ENCODE measurements around the gene ST3GAL5. TPM values are rescaled to one million over a fixed set of nuclear protein-coding genes. Genes with fewer than 3 reads are reported as not detected.

The ST3GAL5 gene
- total and polyA plus RNA-seq, 4 experiments from 2014 or later = 8.0 to 41.7 (median 25.2) TPM

GRCh38 chr2:85925216-85925671 lies 36.5 kb upstream of the ST3GAL5 start:
- Histone ChIP-seq H3K27me3 (ENCODE audit: insufficient read depth, low read length) (no peaks in the 10 kb centered on the region), H3K27ac (ENCODE audit: low read depth, low read length) (no peak overlapping the region), H3K4me3 (ENCODE audit: low read length in 2 of 2) (no peak overlapping the region), H3K4me1 (ENCODE audit: insufficient read depth, low read length) (peaks cover 7% of the 10 kb centered on the region), H3K9me3 (ENCODE audit: control insufficient read depth in 1 of 2, low read length in 2 of 2) (no peaks in the 10 kb centered on the region), H3K36me3 (ENCODE audit: insufficient read depth, low read length) (no peaks in the 10 kb centered on the region)
- H3K27me3 Mint-ChIP-seq = peaks cover 0 to 4% of the 10 kb centered on the region in 2 donors
- no peak overlapping the region for H3K4me3 Mint-ChIP-seq
- H3K4me1 Mint-ChIP-seq = peaks cover 9 to 16% (median 12%) of the 10 kb centered on the region in 4 donors
- no peaks in the 10 kb centered on the region for H3K9me3 Mint-ChIP-seq
- no peak for DNase-seq
- no peaks in the 10 kb centered on the region for H3K36me3 Mint-ChIP-seq
- ChIA-PET POLR2A (ENCODE audit: partially characterized antibody) (interaction anchor here (0.6 kb wide), 1 partner anchor 114 kb away, joined by 3 read pairs; no protein-coding TSS in a partner anchor), CTCF (ENCODE audit: partially characterized antibody) (no interaction called here)
- intact Hi-C loops (cut with micrococcal nuclease) = no loop called here
- peak overlapping the region in 1 of 7 donors; percentile 1 for H3K27ac Mint-ChIP-seq

- Histone ChIP-seq H3K4me3 (ENCODE audit: low read length in 2 of 2) (no peak overlapping the region), H3K27ac (ENCODE audit: low read depth, low read length) (no peak overlapping the region), H3K4me1 (ENCODE audit: insufficient read depth, low read length) (peaks cover 7% of the 10 kb centered on the region), H3K36me3 (ENCODE audit: insufficient read depth, low read length) (no peaks in the 10 kb centered on the region), H3K9me3 (ENCODE audit: control insufficient read depth in 1 of 2, low read length in 2 of 2) (no peaks in the 10 kb centered on the region), H3K27me3 (ENCODE audit: insufficient read depth, low read length) (no peaks in the 10 kb centered on the region)
- H3K36me3 Mint-ChIP-seq = no peaks in the 10 kb centered on the region
- H3K27me3 Mint-ChIP-seq = peaks cover 0 to 4% of the 10 kb centered on the region in 2 donors
- DNase-seq = no peak
- POLR2A ChIA-PET (ENCODE audit: partially characterized antibody) = no interaction called here
- peaks cover 7 to 16% (median 12%) of the 10 kb centered on the region in 4 donors for H3K4me1 Mint-ChIP-seq
- H3K9me3 Mint-ChIP-seq = no peaks in the 10 kb centered on the region
- H3K27ac Mint-ChIP-seq = no peak overlapping the region
- intact Hi-C loops (cut with micrococcal nuclease) = no loop called here
- CTCF ChIA-PET (ENCODE audit: partially characterized antibody) = no interaction called here
- H3K4me3 Mint-ChIP-seq = no peak overlapping the region
Observed at GRCh38 chr2:85924522-85924921, 35.7 kb upstream of the ST3GAL5 start.

GRCh38 chr2:85922199-85922598 lies 33.4 kb upstream of the ST3GAL5 start:
- H3K27ac ChIP-seq (ENCODE audit: low read depth, low read length) = no peak overlapping the region
- H3K9me3 Mint-ChIP-seq = no peaks in the 10 kb centered on the region
- H3K4me3 ChIP-seq (ENCODE audit: low read length in 2 of 2) = no peak overlapping the region
- intact Hi-C loops (cut with micrococcal nuclease) = no loop called here
- H3K9me3 ChIP-seq (ENCODE audit: control insufficient read depth in 1 of 2, low read length in 2 of 2) = no peaks in the 10 kb centered on the region
- no peak overlapping the region for H3K4me3 Mint-ChIP-seq
- CTCF ChIA-PET (ENCODE audit: partially characterized antibody) = interaction anchor here (1.0 to 2.9 kb wide), 3 partner anchors 77 to 114 kb away, joined by 3 to 12 read pairs (median 3); no protein-coding TSS in a partner anchor
- no peaks in the 10 kb centered on the region for H3K36me3 ChIP-seq (ENCODE audit: insufficient read depth, low read length)
- DNase-seq = no peak
- POLR2A ChIA-PET (ENCODE audit: partially characterized antibody) = no interaction called here
- no peaks in the 10 kb centered on the region for H3K36me3 Mint-ChIP-seq
- peak overlapping the region in 1 of 7 donors; percentile 36 for H3K27ac Mint-ChIP-seq
- H3K4me1 Mint-ChIP-seq = peaks cover 3 to 9% (median 7%) of the 10 kb centered on the region in 4 donors
- peaks cover 0 to 4% of the 10 kb centered on the region in 2 donors for H3K27me3 Mint-ChIP-seq
- peaks cover 7% of the 10 kb centered on the region for H3K4me1 ChIP-seq (ENCODE audit: insufficient read depth, low read length)
- H3K27me3 ChIP-seq (ENCODE audit: insufficient read depth, low read length) = no peaks in the 10 kb centered on the region

- no peak for DNase-seq
- H3K4me1 ChIP-seq (ENCODE audit: insufficient read depth, low read length) = peaks cover 7% of the 10 kb centered on the region
- H3K27me3 Mint-ChIP-seq = peaks cover 0 to 4% of the 10 kb centered on the region in 2 donors
- no peak overlapping the region for H3K4me3 ChIP-seq (ENCODE audit: low read length in 2 of 2)
- H3K4me1 Mint-ChIP-seq = peaks cover 3 to 9% (median 7%) of the 10 kb centered on the region in 4 donors
- H3K27me3 ChIP-seq (ENCODE audit: insufficient read depth, low read length) = no peaks in the 10 kb centered on the region
- intact Hi-C loops (cut with micrococcal nuclease) = no loop called here
- H3K4me3 Mint-ChIP-seq = no peak overlapping the region
- no peaks in the 10 kb centered on the region for H3K9me3 ChIP-seq (ENCODE audit: control insufficient read depth in 1 of 2, low read length in 2 of 2)
- H3K27ac ChIP-seq (ENCODE audit: low read depth, low read length) = no peak overlapping the region
- no peaks in the 10 kb centered on the region for H3K36me3 Mint-ChIP-seq
- no peaks in the 10 kb centered on the region for H3K36me3 ChIP-seq (ENCODE audit: insufficient read depth, low read length)
- ChIA-PET POLR2A (ENCODE audit: partially characterized antibody) (interaction anchor here (0.6 kb wide), 1 partner anchor 115 kb away, joined by 3 read pairs; no protein-coding TSS in a partner anchor), CTCF (ENCODE audit: partially characterized antibody) (interaction anchor here (1.0 to 2.9 kb wide), 3 partner anchors 78 to 114 kb away, joined by 3 to 12 read pairs (median 3); no protein-coding TSS in a partner anchor)
- H3K9me3 Mint-ChIP-seq = no peaks in the 10 kb centered on the region
- H3K27ac Mint-ChIP-seq = peak overlapping the region in 1 of 7 donors; percentile 36
Observed at GRCh38 chr2:85921659-85922058, 32.9 kb upstream of the ST3GAL5 start.

GRCh38 chr2:85920810-85921545 lies 32.2 kb upstream of the ST3GAL5 start:
- Mint-ChIP-seq H3K4me3 (no peak overlapping the region), H3K27ac (no peak overlapping the region), H3K27me3 (peaks cover 0 to 4% of the 10 kb centered on the region in 2 donors), H3K9me3 (no peaks in the 10 kb centered on the region), H3K36me3 (no peaks in the 10 kb centered on the region), H3K4me1 (peaks cover 3 to 8% (median 7%) of the 10 kb centered on the region in 4 donors)
- DNase-seq = no peak
- Histone ChIP-seq H3K9me3 (ENCODE audit: control insufficient read depth in 1 of 2, low read length in 2 of 2) (no peaks in the 10 kb centered on the region), H3K36me3 (ENCODE audit: insufficient read depth, low read length) (no peaks in the 10 kb centered on the region), H3K27me3 (ENCODE audit: insufficient read depth, low read length) (no peaks in the 10 kb centered on the region), H3K4me1 (ENCODE audit: insufficient read depth, low read length) (peaks cover 7% of the 10 kb centered on the region), H3K27ac (ENCODE audit: low read depth, low read length) (no peak overlapping the region), H3K4me3 (ENCODE audit: low read length in 2 of 2) (no peak overlapping the region)
- ChIA-PET POLR2A (ENCODE audit: partially characterized antibody) (interaction anchor here (0.6 kb wide), 1 partner anchor 116 kb away, joined by 3 read pairs; no protein-coding TSS in a partner anchor), CTCF (ENCODE audit: partially characterized antibody) (interaction anchor here (1.0 to 2.9 kb wide), 4 partner anchors 79 to 159 kb away, joined by 3 to 12 read pairs (median 3); no protein-coding TSS in a partner anchor)
- intact Hi-C loops (cut with micrococcal nuclease) = no loop called here

GRCh38 chr2:85917887-85918795 lies 29.4 kb upstream of the ST3GAL5 start:
- no peaks in the 10 kb centered on the region for H3K36me3 Mint-ChIP-seq
- no peak overlapping the region for H3K4me3 Mint-ChIP-seq
- no peaks in the 10 kb centered on the region for H3K4me1 ChIP-seq (ENCODE audit: insufficient read depth, low read length)
- no peak overlapping the region for H3K27ac ChIP-seq (ENCODE audit: low read depth, low read length)
- H3K4me3 ChIP-seq (ENCODE audit: low read length in 2 of 2) = no peak overlapping the region
- ChIA-PET CTCF (ENCODE audit: partially characterized antibody) (interaction anchor here (1.4 to 1.6 kb wide), 2 partner anchors 29 to 91 kb away, joined by 3 to 9 read pairs; no protein-coding TSS in a partner anchor), POLR2A (ENCODE audit: partially characterized antibody) (no interaction called here)
- no peak for DNase-seq
- H3K27me3 Mint-ChIP-seq = no peaks in the 10 kb centered on the region
- peak overlapping the region in 2 of 7 donors; percentile 2 to 13 for H3K27ac Mint-ChIP-seq
- H3K9me3 Mint-ChIP-seq = no peaks in the 10 kb centered on the region
- no peaks in the 10 kb centered on the region for H3K9me3 ChIP-seq (ENCODE audit: control insufficient read depth in 1 of 2, low read length in 2 of 2)
- no peaks in the 10 kb centered on the region for H3K4me1 Mint-ChIP-seq
- intact Hi-C loops (cut with micrococcal nuclease) = no loop called here
- no peaks in the 10 kb centered on the region for H3K27me3 ChIP-seq (ENCODE audit: insufficient read depth, low read length)
- H3K36me3 ChIP-seq (ENCODE audit: insufficient read depth, low read length) = no peaks in the 10 kb centered on the region

Data from CD4-positive, alpha-beta memory T cell (primary cell).